ENCODE data around the gene DCST1.
A peak's percentile ranks its signal among the peaks of the same experiment; 100 is the strongest.

DCST1 gene

GRCh38 chr1:155000726-155001424 lies 32.7 kb upstream of the DCST1 start:
- DNase-seq (ENCODE audit: low read depth, low spot score), result peak; percentile 77

GRCh38 chr1:155001425-155001674 lies 32.3 kb upstream of the DCST1 start:
- DNase-seq (ENCODE audit: low read depth, low spot score), result no peak

- peak; percentile 93 for DNase-seq (ENCODE audit: low read depth, low spot score)
Measured at GRCh38 chr1:155001675-155002463, 31.8 kb upstream of the DCST1 start.

GRCh38 chr1:155002464-155003226 lies 31.0 kb upstream of the DCST1 start, which contains the start of gene ZBTB7B:
Gene ZBTB7B, plus strand, starts transcription at chr1:155002802. Its CDS starts 11,859 bp downstream, at chr1:155014661.
- DNase-seq (ENCODE audit: low read depth, low spot score), result no peak

GRCh38 chr1:155003227-155003765 lies 30.3 kb upstream of the DCST1 start:
- DNase-seq (ENCODE audit: low read depth, low spot score), result no peak

GRCh38 chr1:155003766-155004351 lies 29.8 kb upstream of the DCST1 start:
- no peak for DNase-seq (ENCODE audit: low read depth, low spot score)

GRCh38 chr1:155004352-155005075 lies 29.1 kb upstream of the DCST1 start:
- no peak for DNase-seq (ENCODE audit: low read depth, low spot score)

GRCh38 chr1:155005076-155006011 lies 28.3 kb upstream of the DCST1 start:
- DNase-seq (ENCODE audit: low read depth, low spot score), result no peak

GRCh38 chr1:155006601-155007101 lies 27.0 kb upstream of the DCST1 start:
- DNase-seq (ENCODE audit: low read depth, low spot score), result no peak

- DNase-seq (ENCODE audit: low read depth, low spot score), result no peak
Measured at GRCh38 chr1:155007251-155007828, 26.3 kb upstream of the DCST1 start.

- no peak for DNase-seq (ENCODE audit: low read depth, low spot score)
Measured at GRCh38 chr1:155008015-155008941, 25.3 kb upstream of the DCST1 start.

- no peak for DNase-seq (ENCODE audit: low read depth, low spot score)
Measured at GRCh38 chr1:155009221-155009711, 24.4 kb upstream of the DCST1 start.

- no peak for DNase-seq (ENCODE audit: low read depth, low spot score)
Measured at GRCh38 chr1:155009742-155010141, 23.9 kb upstream of the DCST1 start.

GRCh38 chr1:155010211-155010918 lies 23.3 kb upstream of the DCST1 start:
- DNase-seq (ENCODE audit: low read depth, low spot score), result no peak

GRCh38 chr1:155011004-155011416 lies 22.6 kb upstream of the DCST1 start:
- no peak for DNase-seq (ENCODE audit: low read depth, low spot score)

- no peak for DNase-seq (ENCODE audit: low read depth, low spot score)
Measured at GRCh38 chr1:155011437-155012025, 22.1 kb upstream of the DCST1 start.

- no peak for DNase-seq (ENCODE audit: low read depth, low spot score)
Measured at GRCh38 chr1:155012026-155012546, 21.5 kb upstream of the DCST1 start.
